Esophagus muscularis mucosa (tissue), 4 donors: ENCODE results near the gene NCKAP5. TPM values are rescaled to one million over a fixed set of nuclear protein-coding genes. Genes with fewer than 3 reads are reported as not detected.

Source experiments
- DNase-seq: peaks from one replicate; pipeline ENCODE4 v3.0.0-alpha.2; 2017; ENCODE audit errors: extremely low spot score
- H3K27ac ChIP-seq, 4 donors: fragments of 200-600 bp; sonication (generic); replicated peaks in 1 of 4; 1 replicate in 3 of 4; 2 replicates in 1 of 4; pipeline ENCODE4 v1.5.1; 2016 to 2019; ENCODE audit warnings: mild to moderate bottlenecking in 1 of 4
- H3K27me3 ChIP-seq, 4 donors: fragments of 200-600 bp; sonication (generic); one replicate each; pipeline versions ENCODE4 v1.5.1 to v1.6.0; 2016 to 2019
- H3K36me3 ChIP-seq, 4 donors: fragments of 200-600 bp; sonication (generic); one replicate each; pipeline ENCODE4 v1.5.1; 2016 to 2019
- H3K4me1 ChIP-seq, 4 donors: fragments of 200-600 bp; sonication (generic); one replicate each; pipeline ENCODE4 v1.5.1; 2016 to 2019
- H3K4me3 ChIP-seq, 4 donors: fragments of 200-600 bp; sonication (generic); 1 replicate in 2 of 4; 2 replicates in 2 of 4; pipeline ENCODE4 v1.5.1; 2016 to 2019; ENCODE audit warnings: mild to moderate bottlenecking in 4 of 4, moderate library complexity in 1 of 4
- H3K9me3 ChIP-seq, 4 donors: fragments of 200-600 bp; sonication (generic); 1 replicate in 3 of 4; 2 replicates in 1 of 4; pipeline ENCODE4 v1.5.1; 2016 to 2019
- EP300 ChIP-seq: sonication (generic); formaldehyde crosslinking; IDR thresholded peaks from one replicate; pipeline ENCODE4 v1.6.1; 2017; ENCODE audit warnings: antibody characterized with exemption
- POLR2A ChIP-seq: fragments of 450-650 bp; IDR thresholded peaks from one replicate; pipeline ENCODE4 v1.6.1; 2017; ENCODE audit warnings: antibody characterized with exemption, moderate library complexity, mild to moderate bottlenecking, low read depth
- POLR2AphosphoS5 ChIP-seq, 2 donors: sonication (generic); formaldehyde crosslinking; IDR thresholded peaks; one replicate each; pipeline ENCODE4 v1.6.1; 2017; ENCODE audit warnings: antibody characterized with exemption in 2 of 2
- WGBS: methylation state at CpG from one replicate; pipeline ENCODE4 v1.1.5; 2018; 5-methylcytosine and 5-hydroxymethylcytosine counted together
- intact Hi-C: fragments of 100-400 bp; cut with DNase I; formaldehyde crosslinking; loops from one replicate; pipeline ENCODE4 v1.15.1; 2023
- total RNA-seq, 4 donors: library from RNA; depleted of rRNA; stranded (reverse); fragments of >200 nt; gene quantifications; one replicate each; pipeline versions ENCODE4 v1.1.0 to v1.2.1, GENCODE V29; 2016
- TF ChIP-seq, protein P1 (sequence below), 3 experiments: fragments of 200-600 bp in 2 of 3; fragments of 450-650 bp in 1 of 3; sonication (generic) in 2 of 3; IDR thresholded peaks; one replicate each; pipeline ENCODE4 v1.5.1; 2017 to 2019; ENCODE audit warnings: antibody characterized with exemption in 3 of 3, mild to moderate bottlenecking in 2 of 3, moderate library complexity in 1 of 3

NCKAP5 gene
- total RNA-seq, 4 donors from 2014 or later = 0.33 to 1.8 (median 1.0) TPM

DNA sequence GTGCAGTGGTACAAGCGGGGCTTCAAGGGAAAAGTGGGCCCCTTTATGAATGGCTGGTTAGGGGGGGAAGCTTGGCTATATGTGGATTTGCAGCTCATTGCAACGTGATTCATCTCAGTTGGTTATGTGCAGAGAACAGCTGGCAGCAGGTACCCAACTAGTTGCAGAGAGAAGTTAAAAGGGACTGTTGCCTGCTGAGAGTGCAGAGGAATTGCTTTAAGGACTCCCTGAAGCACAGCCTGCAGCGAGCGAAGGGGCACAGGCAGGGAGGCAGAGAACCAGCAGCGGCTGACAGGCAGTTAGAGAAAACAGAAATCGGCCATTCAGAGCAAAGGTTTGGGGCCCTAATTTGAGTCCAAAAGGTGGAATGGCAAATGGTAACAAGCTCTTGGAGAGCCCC, 620.1 kb downstream of the NCKAP5 start:
- Histone ChIP-seq H3K27me3 (no peaks in the 10 kb centered on the region), H3K9me3 (no peaks in the 10 kb centered on the region), H3K27ac (no peak overlapping the region), H3K4me3 (no peak overlapping the region), H3K36me3 (no peaks in the 10 kb centered on the region), H3K4me1 (no peaks in the 10 kb centered on the region)
- 92% methylated on average over 6 of the region's 6 CpGs for WGBS
- TF ChIP-seq POLR2AphosphoS5 (IDR thresholded peaks at IDR 0.05) = no peak
- TF ChIP-seq, protein P1, sequence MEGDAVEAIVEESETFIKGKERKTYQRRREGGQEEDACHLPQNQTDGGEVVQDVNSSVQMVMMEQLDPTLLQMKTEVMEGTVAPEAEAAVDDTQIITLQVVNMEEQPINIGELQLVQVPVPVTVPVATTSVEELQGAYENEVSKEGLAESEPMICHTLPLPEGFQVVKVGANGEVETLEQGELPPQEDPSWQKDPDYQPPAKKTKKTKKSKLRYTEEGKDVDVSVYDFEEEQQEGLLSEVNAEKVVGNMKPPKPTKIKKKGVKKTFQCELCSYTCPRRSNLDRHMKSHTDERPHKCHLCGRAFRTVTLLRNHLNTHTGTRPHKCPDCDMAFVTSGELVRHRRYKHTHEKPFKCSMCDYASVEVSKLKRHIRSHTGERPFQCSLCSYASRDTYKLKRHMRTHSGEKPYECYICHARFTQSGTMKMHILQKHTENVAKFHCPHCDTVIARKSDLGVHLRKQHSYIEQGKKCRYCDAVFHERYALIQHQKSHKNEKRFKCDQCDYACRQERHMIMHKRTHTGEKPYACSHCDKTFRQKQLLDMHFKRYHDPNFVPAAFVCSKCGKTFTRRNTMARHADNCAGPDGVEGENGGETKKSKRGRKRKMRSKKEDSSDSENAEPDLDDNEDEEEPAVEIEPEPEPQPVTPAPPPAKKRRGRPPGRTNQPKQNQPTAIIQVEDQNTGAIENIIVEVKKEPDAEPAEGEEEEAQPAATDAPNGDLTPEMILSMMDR (IDR thresholded peaks at IDR 0.05) = no peak
- no peak for TF ChIP-seq EP300
- no peak for TF ChIP-seq POLR2A
- DNase-seq = no peak
- intact Hi-C loops = no loop called here

DNA sequence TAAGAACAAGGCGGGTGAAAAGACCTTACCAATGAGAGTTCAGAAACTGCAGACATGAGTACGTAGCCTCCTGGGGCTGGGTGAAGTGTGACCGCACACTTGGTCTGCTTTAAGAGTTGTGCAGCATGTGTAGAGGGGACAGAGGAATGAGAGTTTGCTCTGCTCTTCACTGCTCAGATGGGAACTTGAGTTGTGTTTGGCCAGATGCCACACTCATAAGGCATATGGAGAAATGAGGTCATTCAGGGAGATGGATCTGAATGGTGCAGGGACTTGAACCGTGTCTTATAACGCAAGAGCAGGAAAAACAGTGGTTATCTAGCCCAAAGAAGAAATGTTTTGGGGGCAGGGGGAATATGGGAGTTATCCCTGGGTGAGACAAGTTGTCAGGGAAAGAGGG, 624.4 kb downstream of the NCKAP5 start:
- DNase-seq = no peak
- Histone ChIP-seq H3K36me3 (no peaks in the 10 kb centered on the region), H3K4me3 (no peak overlapping the region), H3K27ac (no peak overlapping the region), H3K4me1 (peaks cover 0 to 5% (median 2%) of the 10 kb centered on the region in 4 donors), H3K9me3 (no peaks in the 10 kb centered on the region), H3K27me3 (no peaks in the 10 kb centered on the region)
- 84% methylated on average over 5 of the region's 5 CpGs for WGBS
- TF ChIP-seq POLR2A (no peak), POLR2AphosphoS5 (IDR thresholded peaks at IDR 0.05) (no peak), EP300 (no peak)
- TF ChIP-seq, protein P1 (IDR thresholded peaks at IDR 0.05) = no peak
- intact Hi-C loops = no loop called here

DNA sequence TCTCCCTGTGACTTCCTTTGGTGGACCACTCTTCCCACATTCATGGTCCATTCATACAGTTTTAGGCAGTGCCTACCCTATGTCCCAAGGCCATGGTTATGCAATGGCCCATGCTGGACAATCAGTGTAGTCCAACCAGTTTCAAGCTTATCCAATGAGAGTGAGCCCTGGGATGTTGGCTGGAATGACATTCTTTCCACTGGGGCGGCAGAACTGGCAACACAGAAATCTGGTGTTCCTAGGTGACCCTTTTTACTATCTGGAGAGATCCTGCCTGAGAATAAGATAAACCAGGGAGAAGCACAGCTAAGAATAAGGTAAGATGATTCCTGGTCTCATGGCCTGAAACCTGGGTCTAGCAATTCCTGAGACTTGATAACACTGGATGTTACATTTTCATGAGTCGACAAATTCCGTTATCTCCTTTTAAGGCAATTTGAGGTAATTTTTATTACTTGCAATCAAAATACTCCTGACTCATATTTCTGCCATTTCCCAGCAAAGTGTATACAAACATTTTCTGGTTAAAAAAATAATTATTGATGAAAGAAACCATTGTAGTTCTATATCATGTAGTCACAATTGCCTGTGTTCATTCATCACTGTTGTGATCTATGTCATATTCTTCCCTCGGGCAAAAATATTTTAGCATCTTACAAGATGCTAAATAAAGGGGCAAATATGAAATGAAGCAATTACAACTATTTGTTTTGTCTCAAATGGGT, 626.8 kb downstream of the NCKAP5 start:
- intact Hi-C loops = no loop called here
- Histone ChIP-seq H3K36me3 (no peaks in the 10 kb centered on the region), H3K27me3 (no peaks in the 10 kb centered on the region), H3K27ac (no peak overlapping the region), H3K9me3 (no peaks in the 10 kb centered on the region), H3K4me3 (no peak overlapping the region), H3K4me1 (peaks cover 0 to 10% (median 8%) of the 10 kb centered on the region in 4 donors)
- no peak for DNase-seq
- 86% methylated on average over 4 of the region's 4 CpGs for WGBS
- TF ChIP-seq POLR2AphosphoS5 (IDR thresholded peaks at IDR 0.05) = no peak
- no peak for TF ChIP-seq EP300
- TF ChIP-seq POLR2A = no peak
- TF ChIP-seq, protein P1 (IDR thresholded peaks at IDR 0.05) = no peak

DNA sequence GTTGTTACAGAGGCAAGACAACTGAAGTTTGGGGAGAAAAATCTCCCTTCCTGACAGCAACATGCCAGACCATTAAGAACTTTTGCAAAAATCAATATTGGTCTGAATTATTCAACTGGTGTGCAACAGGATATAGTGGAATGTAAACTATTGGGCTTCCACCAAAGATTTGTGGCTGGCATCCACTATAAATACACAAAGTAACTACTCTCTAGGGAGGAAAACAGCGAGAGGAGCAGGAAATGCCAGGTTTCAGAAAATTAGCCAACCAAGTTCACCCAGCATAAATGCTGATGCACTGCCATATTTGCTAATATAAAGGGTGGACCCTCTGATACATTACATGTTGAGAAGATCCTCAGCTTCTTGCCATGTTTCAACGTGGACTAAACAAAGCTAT, 630.6 kb downstream of the NCKAP5 start:
- intact Hi-C loops = no loop called here
- no peaks in the 10 kb centered on the region for H3K36me3 ChIP-seq
- no peak for DNase-seq
- H3K27me3 ChIP-seq = peaks cover 0 to 17% (median 0%) of the 10 kb centered on the region in 4 donors
- TF ChIP-seq EP300 = no peak
- no peak for TF ChIP-seq POLR2A
- TF ChIP-seq, protein P1 (IDR thresholded peaks at IDR 0.05) = no peak
- no peak for TF ChIP-seq POLR2AphosphoS5 (IDR thresholded peaks at IDR 0.05)
- H3K4me3 ChIP-seq = no peak overlapping the region
- 49% methylated on average over 2 of the region's 2 CpGs for WGBS
- no peak overlapping the region for H3K27ac ChIP-seq
- H3K9me3 ChIP-seq = no peaks in the 10 kb centered on the region
- H3K4me1 ChIP-seq = peaks cover 0 to 10% (median 8%) of the 10 kb centered on the region in 4 donors

DNA sequence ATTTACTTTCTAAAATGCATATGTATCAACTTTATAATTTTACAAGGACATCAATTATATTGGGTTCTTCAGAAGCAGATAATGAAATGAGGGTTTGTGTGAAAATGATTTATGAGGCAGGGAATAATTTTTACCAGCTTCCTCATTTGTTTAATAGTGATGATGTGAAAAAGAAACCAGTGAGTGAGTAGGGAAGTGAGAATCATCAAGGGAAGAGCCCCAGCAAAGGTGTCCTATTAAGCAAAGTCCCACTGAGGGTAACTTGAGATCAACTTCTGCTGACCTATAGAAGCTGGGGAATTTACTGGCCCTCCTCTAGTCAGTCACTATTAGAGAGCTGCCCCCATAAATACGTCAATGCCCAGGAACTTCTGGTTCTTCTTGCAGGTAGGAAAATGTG, 631.5 kb downstream of the NCKAP5 start:
- no peak for DNase-seq
- TF ChIP-seq POLR2AphosphoS5 (IDR thresholded peaks at IDR 0.05) (no peak), POLR2A (no peak), EP300 (no peak)
- TF ChIP-seq, protein P1 (IDR thresholded peaks at IDR 0.05) = no peak
- Histone ChIP-seq H3K4me3 (no peak overlapping the region), H3K27me3 (peaks cover 0 to 17% (median 0%) of the 10 kb centered on the region in 4 donors), H3K27ac (no peak overlapping the region), H3K4me1 (peaks cover 0 to 10% (median 8%) of the 10 kb centered on the region in 4 donors), H3K9me3 (no peaks in the 10 kb centered on the region), H3K36me3 (no peaks in the 10 kb centered on the region)
- intact Hi-C loops = no loop called here
- WGBS = 100% methylated on average over 1 of the region's 1 CpG
